ENCODE measurements around the gene ESR1.
"Not testable (repeated sequence)": the region's sequence is repeated elsewhere in the genome, so short reads cannot be mapped to it uniquely, and the experiment has no call there.

The ESR1 gene

DNA sequence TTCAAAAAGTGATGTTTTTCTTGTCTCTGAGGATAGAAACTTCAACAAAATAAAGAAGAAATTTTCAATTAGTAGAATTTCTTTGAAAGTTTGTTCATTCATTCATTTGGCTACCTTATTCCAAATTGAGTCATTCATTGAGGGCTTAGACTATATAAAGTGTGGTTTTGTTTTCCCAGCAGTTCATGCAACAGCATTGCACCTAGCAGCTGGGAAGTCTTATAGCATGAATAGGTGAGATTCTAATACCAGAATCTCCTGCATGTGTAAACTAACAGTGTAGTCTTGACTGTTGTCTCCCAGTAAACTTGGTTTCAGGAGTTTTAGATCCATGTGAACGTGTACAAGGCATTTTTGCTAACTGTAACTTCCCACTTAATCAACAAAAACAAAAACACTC lies 7.1 kb downstream of the ESR1 start:
- DNase-seq = no peak

DNA sequence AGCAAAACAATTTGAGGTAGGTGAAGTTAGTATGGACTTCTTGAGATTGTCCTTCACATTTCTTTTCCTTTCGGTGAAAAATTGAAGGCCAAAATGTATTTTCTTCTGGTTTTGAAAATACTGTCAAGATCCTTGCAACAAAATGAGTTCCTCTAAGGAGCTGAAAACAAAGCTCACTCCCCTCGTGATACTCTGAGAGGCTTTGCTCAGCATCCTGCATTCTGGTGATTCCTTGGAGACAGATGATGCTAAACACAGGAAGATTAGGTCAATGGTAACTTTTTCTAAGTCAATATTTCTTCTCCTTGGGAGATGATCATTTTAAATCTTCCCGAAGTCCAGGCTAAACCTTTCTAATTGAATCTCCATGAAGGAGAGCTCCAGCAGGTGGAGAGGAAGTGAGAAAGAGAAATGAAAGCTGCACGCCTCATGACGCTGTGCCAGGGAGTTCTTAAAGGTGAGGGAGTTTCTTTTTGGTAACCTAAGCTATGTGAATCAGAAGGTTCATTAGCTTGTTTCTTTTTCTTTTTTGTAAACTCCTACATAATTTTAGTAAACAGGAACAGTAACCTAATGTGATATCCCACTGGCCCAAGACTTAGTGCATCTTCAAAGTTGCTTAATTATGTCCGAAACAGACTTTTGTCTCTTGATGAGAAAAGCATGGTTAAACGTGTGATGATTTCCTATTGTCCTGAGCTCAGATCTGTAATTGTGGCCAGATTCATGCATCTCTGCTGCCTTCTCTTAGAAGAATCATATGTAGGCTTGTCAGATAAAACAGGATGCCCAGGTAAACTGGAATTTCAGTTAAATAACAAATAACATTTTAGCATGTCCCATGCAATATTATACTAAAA lies 15.0 kb downstream of the ESR1 start:
- DNase-seq = no peak

DNA sequence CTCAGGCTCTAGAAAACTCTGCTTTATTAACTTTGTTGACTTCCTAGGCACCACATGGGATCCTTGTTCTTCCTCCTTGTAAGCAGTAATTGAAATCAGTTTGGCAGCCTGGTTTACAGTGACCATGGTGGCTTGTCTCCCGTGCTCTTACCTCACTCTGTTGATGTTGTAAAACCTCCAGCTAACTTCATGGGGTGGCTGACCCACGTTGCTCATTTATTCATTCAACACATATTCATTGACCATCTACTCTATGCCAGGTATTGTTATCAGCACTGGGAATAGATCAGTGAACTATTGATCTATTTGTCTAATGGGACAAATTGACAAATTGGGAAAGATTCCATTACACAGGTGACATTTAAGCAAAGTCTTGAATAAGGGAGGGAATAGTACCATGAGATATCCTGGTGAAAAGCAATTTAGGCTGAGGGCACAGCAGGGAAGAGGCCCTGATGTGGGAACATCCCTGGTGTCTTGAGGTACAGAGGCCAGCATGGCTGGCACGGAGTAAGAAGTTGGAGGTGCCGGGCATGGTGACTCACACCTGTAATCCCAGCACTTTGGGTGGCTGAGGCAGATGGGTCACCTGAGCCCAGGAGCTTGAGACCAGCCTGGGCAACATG lies 19.1 kb downstream of the ESR1 start:
- DNase-seq = no peak

DNA sequence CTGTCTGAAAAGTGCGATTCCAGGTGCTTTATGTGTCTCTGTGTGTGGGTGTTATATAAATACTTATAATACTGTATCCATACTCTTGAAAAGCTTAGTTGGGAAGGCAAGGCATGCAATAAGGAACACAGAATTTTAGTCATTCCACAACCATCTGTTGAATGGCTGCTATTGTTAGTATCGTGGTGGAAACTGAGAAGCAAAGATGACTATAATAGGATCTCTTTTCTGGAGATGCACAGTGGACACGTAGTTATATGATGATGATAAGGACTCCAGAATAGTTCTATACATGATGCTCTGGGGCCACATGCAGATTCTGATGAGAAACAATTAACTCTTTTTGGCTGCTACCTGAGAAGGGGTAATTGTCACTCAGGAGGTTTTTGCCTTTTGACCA lies 25.2 kb downstream of the ESR1 start:
- no peak for DNase-seq

DNA sequence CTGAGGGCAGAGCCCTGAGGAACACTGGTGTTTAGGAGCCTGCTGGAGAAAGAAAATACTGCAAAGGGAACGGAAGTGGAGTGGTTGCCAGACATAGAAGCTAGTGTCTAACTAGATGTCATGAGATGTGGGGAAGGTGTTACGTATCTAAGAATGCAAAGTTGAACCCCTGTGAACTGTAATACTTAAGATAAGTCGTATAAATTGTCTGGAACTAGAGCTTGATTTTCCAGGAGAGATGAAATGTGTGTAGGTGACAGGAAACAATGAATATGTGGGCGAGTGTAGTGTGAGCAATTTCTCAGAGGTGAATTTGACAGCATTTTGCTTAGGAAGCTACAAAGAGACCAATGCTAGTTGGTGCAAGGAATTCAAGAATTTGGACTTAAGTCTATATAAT lies 27.9 kb downstream of the ESR1 start:
- no peak for DNase-seq

DNA sequence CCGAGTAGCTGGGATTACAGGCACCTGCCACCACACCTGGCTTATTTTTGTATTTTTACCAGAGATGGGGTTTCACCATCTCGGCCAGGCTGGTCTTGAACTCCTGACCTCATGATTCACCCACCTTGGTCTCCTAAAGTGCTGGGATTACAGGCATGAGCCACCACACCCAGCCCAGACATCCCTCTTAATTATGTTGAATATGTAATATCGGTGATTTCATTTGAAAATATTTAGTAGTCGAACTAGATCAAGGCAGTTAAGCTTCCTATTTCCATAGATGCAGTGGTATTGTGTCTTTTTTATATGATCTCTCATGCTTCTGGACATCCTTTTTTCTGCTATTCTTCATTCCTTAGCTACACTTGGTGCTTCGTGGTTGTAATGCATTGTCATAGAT lies 29.7 kb downstream of the ESR1 start:
- DNase-seq = no peak

DNA sequence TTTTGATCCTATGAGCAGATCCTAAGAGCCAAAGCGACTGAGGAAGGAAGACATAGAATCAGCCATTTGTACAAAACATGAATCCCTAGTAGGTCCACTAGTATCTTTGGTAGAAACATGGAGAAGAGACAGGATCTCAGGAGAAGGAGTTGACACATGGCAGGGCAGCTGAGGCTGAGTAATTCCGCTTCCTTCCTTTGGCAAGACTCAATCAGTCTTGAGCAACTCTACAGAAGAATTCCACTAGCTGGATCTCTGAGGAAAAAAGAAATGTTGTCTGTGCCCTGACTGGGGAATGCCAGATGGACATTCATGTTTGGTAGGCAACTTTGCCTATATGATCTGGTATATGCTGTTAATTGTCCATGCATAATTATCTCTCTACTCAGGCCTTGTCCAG lies 35.3 kb downstream of the ESR1 start:
- no peak for DNase-seq

DNA sequence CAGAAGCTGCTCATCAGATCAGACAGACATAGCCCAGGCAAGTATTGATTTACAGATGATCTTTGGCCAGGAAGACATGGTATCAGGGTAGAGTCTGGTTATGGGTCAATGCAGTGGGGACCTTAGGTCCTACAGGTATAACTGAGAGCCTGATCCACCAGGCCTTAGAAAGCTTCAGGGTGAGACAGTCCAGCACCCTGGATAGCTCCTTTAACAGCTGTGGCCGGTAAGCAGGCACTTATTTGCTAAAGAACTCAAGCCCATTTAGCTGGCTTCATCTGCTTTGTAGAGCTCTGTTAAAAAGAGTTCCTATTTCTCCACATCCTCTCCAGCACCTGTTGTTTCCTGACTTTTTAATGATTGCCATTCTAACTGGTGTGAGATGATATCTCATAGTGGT lies 39.6 kb downstream of the ESR1 start:
- DNase-seq = no peak

DNA sequence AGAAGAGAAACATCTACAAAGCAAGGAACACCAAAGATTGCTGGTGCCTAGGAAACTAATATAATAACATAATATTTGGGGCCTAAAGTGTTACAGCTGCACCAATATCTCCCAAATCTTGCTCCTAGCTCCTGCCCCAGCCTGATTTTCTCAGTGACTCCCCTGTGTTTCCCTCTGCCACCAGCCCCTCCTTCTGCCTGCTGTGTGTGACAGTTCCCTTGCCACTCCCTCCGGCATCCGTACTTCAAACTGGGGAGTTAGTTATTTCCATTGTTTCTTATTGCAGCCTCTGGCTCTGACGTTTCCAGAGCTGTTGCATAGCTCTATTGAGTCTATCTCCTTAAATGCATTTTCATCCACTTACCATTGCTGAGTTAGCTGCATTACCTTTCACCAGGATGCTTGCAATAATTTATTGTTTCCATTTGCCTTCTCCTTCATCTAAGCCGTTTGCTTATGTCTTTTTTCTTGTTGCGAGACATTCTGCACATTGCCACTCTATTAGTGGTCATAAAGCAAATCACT lies 43.1 kb downstream of the ESR1 start:
- DNase-seq = no peak

DNA sequence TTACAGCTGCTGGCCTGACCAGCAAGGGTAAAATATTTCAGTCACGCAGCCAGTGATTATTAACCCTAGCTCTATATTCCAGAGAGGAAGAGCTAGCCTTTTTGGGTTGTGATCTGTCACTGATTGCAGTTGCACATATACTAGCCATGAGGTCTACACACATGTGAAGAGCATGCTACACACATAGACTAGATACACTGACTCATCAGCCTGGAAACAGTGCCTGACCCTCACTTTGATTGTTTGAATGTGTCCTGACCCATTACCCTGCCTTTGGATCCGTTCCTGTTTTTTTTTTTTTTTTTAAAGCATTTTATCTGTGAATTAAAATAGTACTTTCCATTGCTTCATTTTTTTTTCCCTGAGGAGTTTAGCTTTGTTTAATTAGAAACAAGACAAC lies 50.8 kb downstream of the ESR1 start:
- no peak for DNase-seq

DNA sequence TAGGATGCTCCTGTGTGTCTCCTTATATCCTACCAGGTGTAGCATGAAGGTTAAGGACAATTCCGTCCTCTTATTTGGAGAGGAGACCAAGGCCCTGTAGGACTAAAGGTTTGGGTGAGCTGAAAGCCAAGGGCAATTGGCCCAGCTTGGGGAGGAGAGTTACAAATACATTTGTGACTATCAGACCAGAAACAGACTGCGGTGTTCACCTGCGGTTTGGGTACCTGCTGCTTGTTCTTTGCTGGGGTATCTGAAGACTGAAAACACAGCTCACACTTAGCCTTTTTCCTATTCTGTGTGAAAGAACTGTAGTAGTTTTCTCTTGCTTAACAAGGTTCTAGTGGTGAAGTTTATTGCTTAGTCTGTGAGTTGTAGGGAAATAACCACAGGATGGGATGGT lies 55.0 kb downstream of the ESR1 start:
- DNase-seq = no peak

DNA sequence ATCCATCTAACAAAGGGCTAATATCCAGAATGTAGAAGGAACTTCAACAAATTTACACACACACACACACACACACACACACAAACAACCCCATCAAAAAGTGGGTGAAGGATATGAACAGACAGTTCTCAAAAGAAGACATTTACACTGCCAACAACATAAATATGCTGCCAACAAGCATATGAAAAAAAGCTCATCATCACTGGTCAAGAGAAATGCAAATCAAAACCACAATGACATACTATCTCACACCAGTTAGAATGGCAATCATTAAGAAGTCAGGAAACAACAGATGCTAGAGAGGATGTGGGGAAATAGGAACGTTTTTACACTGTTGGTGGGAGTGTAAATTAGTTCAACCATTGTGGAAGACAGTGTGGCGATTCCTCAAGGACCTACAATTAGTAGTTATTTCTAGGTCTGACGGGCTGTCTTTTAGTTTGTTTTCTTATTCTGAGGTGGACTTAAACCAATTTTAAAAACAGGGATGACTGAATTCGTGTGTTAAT lies 59.9 kb downstream of the ESR1 start:
- DNase-seq = not testable (repeated sequence)

DNA sequence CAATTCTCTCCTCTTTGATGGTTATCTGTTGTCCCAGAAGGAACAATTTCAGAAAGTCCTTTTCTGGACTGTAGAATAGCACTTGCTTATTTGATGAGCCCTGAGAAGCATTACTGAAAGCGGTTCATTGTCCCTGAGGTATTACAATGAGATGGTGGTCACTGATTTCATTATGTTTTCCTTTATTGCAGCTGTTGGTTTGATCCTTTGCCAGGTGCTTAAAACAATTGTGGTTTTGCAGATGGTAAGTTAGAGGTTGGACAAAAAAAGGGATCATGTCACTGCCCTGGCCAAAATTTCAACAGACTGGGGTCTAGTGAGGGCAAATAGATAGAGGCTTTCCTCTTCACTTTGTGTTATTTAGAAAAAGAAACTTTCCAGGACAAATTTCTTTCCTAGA lies 61.9 kb downstream of the ESR1 start:
- DNase-seq = no peak

DNA sequence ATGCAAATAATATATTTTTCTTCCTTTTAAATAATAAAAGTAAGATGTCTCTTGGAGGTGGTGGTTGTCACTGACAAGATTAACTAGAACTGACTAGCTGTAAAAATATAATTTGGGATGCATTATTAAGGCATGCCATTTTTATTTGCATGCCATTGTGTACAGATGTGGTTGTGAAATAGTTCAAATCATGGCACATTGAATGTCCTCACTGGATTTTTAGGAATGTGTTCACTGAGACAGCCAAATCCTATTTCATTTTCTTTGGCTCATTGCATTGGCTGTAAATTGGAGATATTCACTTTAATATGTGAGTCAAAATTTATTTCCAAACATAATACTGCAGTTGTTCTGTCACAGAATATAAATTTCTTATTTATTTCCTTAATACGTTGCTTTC lies 62.3 kb downstream of the ESR1 start:
- DNase-seq = no peak

DNA sequence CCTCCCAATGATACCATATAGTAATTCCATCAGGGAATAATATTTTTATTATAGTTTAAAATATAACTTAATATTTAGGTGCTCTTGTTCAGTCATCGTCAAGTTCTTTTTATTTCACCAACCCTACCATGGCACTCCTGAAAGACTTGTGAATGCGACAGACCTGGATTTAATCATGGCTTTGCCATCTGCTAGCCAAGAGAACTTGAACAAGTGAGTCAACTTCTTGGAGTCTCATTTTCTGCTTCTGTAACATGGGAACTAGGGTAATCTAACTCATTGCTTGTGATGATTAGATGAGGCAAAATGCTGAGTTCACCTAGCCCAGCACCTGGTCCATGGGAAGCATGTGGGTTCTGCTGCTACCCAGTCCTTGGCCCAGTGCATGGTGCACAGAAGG lies 62.9 kb downstream of the ESR1 start:
- DNase-seq = no peak

DNA sequence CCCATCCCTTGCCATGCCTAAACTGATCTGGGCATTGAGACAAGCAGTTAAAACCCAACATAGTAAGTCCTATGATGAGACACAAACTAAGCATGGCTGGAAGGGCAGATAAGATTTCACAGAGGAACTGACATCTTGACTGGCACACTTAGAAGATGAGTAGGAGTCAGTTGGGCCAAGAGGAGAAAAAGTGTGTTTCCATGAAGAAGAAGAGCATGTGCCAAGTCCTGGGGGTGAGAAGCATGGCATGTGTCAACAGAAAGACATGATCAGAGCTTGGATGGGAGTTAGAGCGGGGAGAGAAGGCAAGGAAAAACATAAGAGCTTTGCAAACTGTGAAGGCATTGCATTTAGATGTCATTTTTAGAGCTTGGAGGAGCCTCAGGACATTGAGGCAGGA lies 68.0 kb downstream of the ESR1 start:
- no peak for DNase-seq

DNA sequence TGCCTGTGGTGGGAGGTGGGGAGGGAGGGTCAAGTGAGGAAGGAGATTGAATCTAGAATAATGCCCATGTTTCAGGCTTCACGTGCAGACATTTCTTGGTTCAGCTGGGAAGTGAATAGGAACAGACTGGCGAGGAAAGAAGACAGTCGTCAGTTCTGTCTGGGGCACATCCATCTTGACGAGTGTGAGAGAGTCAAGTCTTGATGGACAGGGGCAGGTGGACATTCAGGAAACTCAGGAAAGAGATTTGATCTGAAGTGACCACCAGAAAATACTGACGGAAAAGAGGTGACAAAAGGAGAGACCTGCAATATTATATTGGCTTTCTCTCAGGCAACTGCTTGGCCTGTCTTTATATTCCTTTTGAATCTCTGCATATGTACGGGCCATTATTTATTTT lies 68.6 kb downstream of the ESR1 start:
- no peak for DNase-seq

DNA sequence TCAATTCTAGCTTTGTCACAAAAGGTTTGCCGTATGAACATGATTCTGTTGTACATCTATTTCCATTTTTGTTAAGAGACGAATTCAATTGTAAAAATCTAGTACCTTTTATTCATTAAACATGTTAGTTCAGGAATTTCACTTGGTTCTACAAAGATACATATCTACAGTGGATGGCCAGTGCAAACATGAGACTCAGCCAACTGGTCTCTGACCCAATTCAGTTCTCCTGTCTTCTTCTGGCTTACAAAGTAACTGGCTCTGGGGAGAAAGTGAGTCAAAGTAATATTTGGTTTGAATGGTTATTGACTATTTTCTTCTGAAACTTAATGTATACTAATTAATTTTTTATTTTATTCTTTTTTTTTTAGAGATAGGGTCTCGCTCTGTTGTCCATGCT lies 70.0 kb downstream of the ESR1 start:
- no peak for DNase-seq

DNA sequence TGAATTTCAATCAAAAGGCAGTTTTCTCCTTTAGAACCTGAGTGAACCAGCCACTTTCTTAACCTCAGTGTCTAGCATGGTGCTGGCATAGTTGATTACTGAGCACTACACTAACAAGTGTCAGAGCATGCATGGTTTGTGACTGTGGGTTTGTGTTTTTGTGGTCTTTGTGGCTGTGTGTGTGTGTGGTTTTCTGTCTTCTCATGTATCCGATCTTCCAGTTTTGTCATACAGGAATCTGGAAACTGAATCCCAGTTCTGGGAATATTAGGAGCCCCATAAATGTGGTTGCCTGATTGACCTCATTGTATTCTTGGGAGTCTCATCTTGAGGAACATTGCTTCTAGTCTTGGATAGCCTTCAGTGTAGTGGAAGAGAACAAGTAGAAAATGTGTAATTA lies 73.7 kb downstream of the ESR1 start:
- DNase-seq = no peak

DNA sequence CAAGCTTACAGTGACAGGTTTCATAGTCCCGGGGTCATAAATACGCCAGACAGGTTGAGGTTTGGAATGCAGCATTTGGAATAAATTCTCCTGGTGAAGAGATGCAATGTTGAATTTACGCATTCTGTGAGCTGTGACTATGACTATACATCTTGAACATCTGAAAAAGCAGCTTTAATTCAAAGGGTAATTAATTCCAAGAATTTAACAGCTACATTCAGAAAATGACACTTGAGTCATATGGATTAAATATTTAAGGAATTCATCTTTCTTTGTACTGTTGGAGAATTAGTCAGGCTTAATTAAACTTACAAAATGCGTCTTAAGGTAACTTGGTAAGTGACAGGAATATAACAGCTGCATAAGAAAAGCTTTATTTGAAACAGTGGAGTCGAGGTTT lies 74.7 kb downstream of the ESR1 start:
- DNase-seq = no peak

DNA sequence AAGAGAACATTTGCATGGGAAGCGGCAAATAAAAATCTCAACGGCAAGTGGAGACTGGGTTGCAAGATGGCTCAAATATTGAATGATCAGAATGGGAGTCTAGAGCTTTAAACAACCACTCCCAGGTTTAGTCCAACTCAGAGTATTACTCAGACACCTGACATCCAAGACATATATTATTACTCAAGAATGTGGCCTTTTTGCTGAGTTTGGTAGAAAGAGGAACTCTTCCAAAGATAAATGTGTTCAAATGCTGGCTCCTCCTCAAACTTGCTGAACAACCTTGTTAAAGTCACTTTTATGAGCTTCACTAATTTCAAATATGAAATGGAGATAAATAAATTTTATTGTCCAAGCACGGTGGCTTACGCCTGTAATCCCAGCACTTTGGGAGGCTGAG lies 77.8 kb downstream of the ESR1 start:
- DNase-seq = no peak

DNA sequence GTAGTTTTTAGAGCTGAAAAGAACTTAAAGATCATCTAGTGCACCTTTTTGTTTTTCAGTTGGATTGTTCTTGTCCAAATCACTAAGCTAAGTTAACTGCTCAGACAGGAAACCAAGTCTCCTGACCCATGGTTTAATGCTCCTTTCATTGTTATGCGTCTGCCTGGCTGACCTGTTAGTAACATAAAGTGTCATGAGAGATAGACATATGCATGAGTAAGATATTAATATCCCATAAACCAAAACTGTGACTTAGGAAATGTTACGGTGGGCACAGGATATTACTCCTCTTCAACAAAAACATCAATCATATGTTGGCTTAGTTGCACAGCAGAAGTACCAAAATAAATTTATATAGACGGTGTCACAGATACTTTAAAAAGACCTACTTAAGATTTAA lies 84.0 kb downstream of the ESR1 start:
- DNase-seq = no peak

DNA sequence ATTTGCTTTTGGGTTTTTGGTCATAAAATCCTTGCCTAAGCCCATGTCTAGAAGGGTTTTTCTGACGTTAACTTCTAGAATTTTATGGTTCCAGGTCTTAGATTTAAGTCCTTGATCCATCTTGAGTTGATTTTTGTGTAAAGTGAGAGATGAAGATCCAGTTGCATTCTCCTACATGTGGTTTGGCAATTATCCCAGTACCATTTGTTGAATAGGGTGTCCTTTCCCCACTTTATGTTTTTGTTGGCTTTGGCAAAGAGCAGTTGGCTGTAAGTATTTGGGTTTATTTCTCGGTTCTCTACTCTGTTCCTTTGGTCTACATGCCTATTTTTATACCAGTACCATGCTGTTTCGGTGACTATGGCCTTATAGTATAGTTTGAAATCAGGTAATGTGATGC lies 86.9 kb downstream of the ESR1 start:
- not testable (repeated sequence) for DNase-seq

DNA sequence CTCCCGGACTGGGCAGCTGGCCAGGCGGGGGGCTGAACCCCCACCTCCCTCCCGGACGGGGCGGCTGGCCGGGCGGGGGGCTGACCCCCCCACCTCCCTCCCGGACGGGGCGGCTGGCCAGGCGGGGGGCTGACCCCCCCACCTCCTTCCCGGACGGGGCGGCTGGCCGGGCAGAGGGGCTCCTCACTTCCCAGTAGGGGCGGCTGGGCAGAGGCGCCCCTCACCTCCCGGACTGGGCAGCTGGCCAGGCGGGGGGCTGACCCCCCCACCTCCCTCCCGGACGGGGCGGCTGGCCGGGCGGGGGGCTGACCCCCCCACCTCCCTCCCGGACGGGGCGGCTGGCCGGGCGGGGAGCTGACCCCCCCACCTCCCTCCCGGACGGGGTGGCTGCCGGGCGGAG lies 91.7 kb downstream of the ESR1 start:
- DNase-seq = not testable (repeated sequence)
